Forelimb muscle (tissue), 1 donor: ENCODE data around the gene MARCKSL1. TPM values are rescaled to one million over a fixed set of nuclear protein-coding genes. Genes with fewer than 3 reads are reported as not detected.
"Not testable (repeated sequence)": the region's sequence is repeated elsewhere in the genome, so short reads cannot be mapped to it uniquely, and the experiment has no call there.

Experiments
- DNase-seq: peaks from one replicate; pipeline ENCODE4 v3.0.0-alpha.2; 2013; ENCODE audit warnings: low read depth
- polyA plus RNA-seq: library from polyadenylated mRNA; unstranded; fragments of 120-200 nt; gene quantifications from one replicate; pipeline ENCODE4 v1.2.1, GENCODE V29; 2013; ENCODE audit not compliant: insufficient read length

Gene MARCKSL1
- polyA plus RNA-seq = 136 TPM

GRCh38 chr1:32335790-32336590 lies at the start of gene MARCKSL1:
TSS of gene MARCKSL1 (minus strand) at chr1:32336233. CDS start at chr1:32336033, 200 bp downstream.
- no peak for DNase-seq

GRCh38 chr1:32380057-32380456 lies 44.0 kb upstream of the MARCKSL1 start:
- no peak for DNase-seq

DNA sequence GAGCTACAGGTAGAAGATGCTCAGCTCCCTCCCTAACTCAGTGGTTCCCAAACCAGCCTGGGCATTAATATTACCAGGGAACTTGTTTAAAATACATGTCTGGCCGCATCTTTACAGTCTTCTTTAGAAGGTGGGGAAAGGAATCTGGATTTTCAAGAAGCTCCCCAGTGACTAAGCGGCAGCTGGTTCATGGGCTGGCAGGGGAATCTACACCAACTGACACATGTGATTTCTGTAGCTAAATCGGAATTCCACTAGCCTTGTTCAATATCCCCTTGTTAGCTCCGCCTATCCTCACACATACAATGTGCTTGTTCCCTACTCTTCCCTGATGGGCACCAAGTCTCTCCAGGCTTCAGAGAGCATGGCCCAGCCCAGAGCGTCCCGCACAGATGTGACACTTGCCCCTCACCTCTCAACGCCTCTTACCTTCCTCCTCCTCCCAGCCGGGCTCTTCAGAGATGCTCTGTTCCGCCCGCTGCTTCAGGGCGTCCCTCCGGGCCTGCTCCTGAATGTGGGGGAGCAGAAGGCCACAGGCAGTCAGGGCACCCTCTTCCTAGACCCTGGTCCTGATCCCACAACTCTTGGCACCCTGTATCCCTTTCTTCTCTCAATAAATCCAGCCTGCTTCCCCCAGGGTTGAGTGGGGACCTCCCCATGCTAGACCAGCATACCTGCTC lies 41.6 kb upstream of the MARCKSL1 start:
- no peak for DNase-seq

DNA sequence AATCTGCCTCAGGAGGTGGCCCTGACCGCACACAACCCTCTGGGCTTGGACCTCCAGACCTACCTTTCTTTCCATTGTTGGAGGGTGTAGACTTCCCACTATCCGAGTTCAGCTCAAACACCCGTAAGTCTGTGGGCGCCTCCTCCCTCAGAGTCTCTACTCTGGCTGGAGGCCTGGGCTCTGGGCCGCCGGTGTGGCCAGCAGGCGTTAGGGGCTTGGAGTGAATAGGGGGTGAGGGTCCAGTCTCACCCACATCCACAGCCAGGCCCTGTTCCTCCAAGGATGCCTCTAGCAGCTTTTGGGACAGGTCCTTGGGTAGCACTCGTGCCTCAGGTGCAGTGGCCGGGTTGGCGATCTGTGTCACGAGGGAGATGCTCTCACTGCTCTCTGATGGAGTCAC lies 40.2 kb upstream of the MARCKSL1 start:
- no peak for DNase-seq

- no peak for DNase-seq
Observed at GRCh38 chr1:32373996-32374592, 38.1 kb upstream of the MARCKSL1 start.

GRCh38 chr1:32372149-32372756 lies 36.2 kb upstream of the MARCKSL1 start:
- DNase-seq = no peak

DNA sequence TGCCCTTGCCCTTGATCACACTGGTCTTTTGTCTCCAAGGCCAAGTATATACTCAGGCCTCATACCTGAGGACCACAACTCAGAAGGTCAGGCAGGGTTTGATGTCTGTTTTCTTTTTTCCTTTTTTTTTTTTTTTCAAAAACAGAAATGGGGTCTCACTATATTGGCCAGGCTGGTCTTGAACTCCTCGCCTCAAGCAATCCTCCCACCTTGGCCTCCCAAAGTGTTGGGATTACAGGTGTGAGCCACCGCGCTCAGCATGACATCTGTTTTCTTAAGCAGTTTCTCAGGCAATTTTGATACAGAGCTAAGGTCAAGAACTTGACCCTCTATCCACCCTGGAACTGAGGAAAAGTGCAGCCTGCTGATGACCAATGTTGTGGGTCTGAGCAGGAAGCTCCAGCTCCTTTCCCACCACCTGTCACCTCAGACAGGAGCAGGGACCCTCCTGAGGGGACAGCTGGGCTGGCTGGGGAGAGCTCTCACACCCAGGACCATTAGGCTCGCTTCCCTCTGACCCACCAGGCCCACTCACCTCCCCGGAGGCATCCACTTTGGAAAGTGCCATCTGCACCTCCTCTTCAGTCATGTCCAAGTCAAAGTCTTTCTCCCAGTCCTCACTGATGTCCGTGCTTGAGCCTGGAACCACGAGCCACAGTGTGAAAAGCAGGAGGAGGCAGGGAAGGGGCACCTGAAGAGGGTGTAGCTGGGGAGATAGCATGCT lies 32.0 kb upstream of the MARCKSL1 start:
- DNase-seq = no peak

- no peak for DNase-seq
Observed at GRCh38 chr1:32365445-32365844, 29.4 kb upstream of the MARCKSL1 start.

GRCh38 chr1:32364836-32365235 lies 28.8 kb upstream of the MARCKSL1 start:
- no peak for DNase-seq

DNA sequence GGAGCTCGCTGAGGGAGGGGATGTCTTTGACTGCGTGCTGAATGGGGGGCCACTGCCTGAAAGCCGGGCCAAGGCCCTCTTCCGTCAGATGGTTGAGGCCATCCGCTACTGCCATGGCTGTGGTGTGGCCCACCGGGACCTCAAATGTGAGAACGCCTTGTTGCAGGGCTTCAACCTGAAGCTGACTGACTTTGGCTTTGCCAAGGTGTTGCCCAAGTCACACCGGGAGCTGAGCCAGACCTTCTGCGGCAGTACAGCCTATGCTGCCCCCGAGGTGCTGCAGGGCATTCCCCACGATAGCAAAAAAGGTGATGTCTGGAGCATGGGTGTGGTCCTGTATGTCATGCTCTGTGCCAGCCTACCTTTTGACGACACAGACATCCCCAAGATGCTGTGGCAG lies 27.7 kb upstream of the MARCKSL1 start:
- no peak for DNase-seq

DNA sequence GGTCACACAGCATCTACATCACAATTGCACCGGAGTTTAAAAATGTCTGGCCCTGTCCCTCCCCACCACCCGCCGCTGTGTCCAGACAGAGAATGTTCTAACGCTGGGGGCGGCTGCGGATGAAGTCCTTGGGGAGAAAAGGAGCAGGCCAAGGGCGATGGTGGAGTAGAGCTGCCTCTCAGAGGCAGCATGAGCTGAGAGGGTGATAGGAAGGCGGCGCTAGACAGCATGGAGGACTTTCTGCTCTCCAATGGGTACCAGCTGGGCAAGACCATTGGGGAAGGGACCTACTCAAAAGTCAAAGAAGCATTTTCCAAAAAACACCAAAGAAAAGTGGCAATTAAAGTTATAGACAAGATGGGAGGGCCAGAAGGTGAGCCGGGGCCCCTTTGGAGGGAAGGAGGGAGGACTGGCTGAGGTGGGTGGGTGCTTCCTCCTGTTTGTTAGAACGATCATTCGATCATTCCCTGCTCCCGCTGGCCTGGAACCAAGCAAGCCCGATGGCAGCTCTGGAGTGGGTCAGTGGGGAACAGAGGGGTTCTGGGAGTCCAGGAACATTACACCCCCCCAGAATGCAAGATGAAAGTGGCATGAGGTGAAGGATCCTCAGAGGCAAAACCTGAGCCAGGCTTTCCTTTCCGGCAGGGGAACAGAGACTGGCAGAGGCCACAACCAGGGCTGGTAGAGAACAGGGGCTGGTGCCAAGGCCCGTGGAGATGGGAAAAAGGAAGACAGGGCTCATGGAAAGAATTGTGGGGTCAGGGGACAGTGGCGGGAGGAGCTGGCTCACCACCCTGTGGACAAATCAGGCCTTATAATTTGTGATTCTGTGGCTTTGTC lies 26.7 kb upstream of the MARCKSL1 start, which contains the start of the genes FAM229A and TSSK3:
Gene FAM229A (minus strand): TSS at position 12 of the 840 bp plus-strand sequence. CDS start 394 bp downstream, outside the sequence.
Gene TSSK3 (plus strand): TSS at position 66 of the 840 bp plus-strand sequence. CDS start 163 bp downstream, at position 229.
- DNase-seq = no peak

GRCh38 chr1:32361674-32362473 lies 25.8 kb upstream of the MARCKSL1 start:
- no peak for DNase-seq

DNA sequence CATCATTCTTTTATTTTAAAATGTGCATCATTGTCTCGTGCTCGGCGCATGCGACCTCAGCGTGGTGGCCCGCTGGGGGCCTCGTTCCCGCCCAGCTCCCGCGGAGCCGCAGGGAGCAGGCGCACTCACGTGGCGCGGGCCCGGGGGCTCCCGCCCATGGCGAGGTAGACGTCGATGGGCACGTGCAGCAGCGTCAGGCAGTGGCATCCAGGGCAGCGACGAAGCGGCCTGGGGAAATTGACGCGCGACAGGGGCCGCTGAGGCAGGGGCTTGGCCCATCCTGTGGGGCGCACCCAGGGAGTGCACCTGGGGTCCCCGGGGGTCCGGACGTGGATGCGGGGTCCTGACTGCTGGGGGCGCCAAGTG lies 25.3 kb upstream of the MARCKSL1 start:
- DNase-seq = no peak

DNA sequence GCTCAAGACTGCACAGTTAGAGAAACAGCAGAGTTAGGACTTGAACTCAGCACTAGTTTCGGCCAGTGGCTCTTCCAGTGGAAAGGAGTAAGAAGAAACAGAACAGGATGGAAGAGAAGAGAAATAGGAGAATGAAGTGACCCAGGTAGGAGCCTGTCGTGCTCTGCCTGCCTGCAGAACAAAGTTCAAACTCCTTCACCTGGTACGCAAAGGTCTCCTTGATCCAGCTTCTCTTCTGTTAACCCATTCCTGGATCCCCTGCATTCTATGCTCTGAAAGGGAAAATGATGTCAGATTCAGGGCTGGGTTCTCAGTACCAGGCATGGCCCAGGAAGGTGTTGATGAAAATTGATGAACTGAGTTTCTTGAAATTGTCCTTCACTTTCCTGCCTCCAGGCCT lies 22.4 kb upstream of the MARCKSL1 start:
- DNase-seq = no peak

GRCh38 chr1:32357614-32358013 lies 21.6 kb upstream of the MARCKSL1 start:
- no peak for DNase-seq

DNA sequence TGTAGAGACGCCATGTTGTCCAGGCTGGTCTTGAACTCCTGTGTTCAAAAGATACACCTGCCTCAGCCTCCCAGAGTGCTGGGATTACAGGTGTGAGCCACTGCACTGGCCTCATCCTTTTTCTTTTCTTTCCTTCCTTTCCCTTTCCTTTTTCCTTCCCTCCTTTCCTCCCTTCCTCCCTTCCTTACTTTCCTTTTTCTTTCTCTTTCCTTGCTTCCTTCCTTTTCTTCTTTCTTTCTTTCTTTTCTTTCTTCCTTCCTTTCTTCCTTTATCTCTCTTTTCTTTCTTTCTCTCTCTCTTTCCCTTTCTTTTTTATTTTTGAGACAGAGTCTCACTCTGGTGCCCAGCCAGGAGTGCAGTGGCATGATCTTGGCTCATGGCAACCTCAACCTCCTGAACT lies 20.4 kb upstream of the MARCKSL1 start:
- no peak for DNase-seq

DNA sequence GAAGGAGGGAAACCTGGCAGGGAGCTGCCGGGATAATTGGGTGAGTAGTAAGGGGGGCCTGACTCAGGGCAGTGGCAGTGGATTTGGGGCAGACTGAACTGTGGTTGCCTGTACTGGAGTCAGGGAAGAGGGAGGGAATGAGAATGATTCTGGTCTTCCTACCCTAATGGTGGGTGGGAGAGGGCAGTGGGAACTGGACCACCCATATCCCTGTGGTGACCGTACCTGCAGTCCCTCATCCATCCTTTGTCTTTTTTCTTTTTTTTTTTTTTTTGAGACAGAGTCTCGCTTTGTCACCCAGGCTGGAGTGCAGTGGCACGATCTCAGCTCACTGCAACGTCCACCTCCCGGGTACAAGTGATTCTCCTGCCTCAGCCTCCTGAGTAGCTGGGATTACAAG lies 19.7 kb upstream of the MARCKSL1 start:
- not testable (repeated sequence) for DNase-seq

GRCh38 chr1:32353886-32354570 lies 18.0 kb upstream of the MARCKSL1 start:
- DNase-seq = no peak

GRCh38 chr1:32353431-32353830 lies 17.4 kb upstream of the MARCKSL1 start:
- no peak for DNase-seq
